Stimulated activated CD8-positive, alpha-beta memory T cell treated with anti-CD3 and anti-CD28 coated beads, Interleukin-15, amount 100 ng/mL, for 48 hours (primary cell): ENCODE results near the gene GPN3.
"Not testable (repeated sequence)": the region's sequence is repeated elsewhere in the genome, so short reads cannot be mapped to it uniquely, and the experiment has no call there.

Experiments
- DNase-seq, 2 donors: peaks; one replicate each; pipeline ENCODE4 v3.0.0-alpha.2; 2020; ENCODE audit warnings: low read depth in 2 of 2

The GPN3 gene

GRCh38 chr12:110468214-110469048 is at the start of gene GPN3, which contains the start of gene FAM216A:
Gene GPN3, minus strand, starts transcription at chr12:110468257. Its CDS starts 54 bp downstream, at chr12:110468203.
Gene FAM216A, plus strand, starts transcription at chr12:110468845. Its CDS starts 31 bp downstream, at chr12:110468876.
- DNase-seq, result peak; percentile 88 to 92

- no peak for DNase-seq
Measured at GRCh38 chr12:110516995-110517394, 48.9 kb upstream of the GPN3 start.

- DNase-seq, result no peak
Measured at GRCh38 chr12:110514363-110514762, 46.3 kb upstream of the GPN3 start.

GRCh38 chr12:110513842-110514241 is 45.8 kb upstream of the GPN3 start:
- no peak for DNase-seq

- no peak for DNase-seq
Measured at GRCh38 chr12:110508071-110508586, 40.1 kb upstream of the GPN3 start.

- no peak for DNase-seq
Measured at GRCh38 chr12:110505332-110505731, 37.3 kb upstream of the GPN3 start.

GRCh38 chr12:110503432-110503831 is 35.4 kb upstream of the GPN3 start:
- DNase-seq, result no peak

GRCh38 chr12:110501752-110502738 is 34.0 kb upstream of the GPN3 start, which contains the start of the genes RAD9B and VPS29:
Gene RAD9B, plus strand, starts transcription at chr12:110502331. Its CDS starts 7 bp downstream, at chr12:110502338.
Gene VPS29, minus strand, starts transcription at chr12:110502111. Its CDS starts 60 bp downstream, at chr12:110502051.
- peak; percentile 97 to 99 for DNase-seq

GRCh38 chr12:110501399-110501751 is 33.3 kb upstream of the GPN3 start:
- no peak for DNase-seq

- no peak for DNase-seq
Measured at GRCh38 chr12:110498984-110499706, 31.1 kb upstream of the GPN3 start.

- no peak for DNase-seq
Measured at GRCh38 chr12:110475426-110475825, 7.4 kb upstream of the GPN3 start.

GRCh38 chr12:110467847-110468213 is 227 bp downstream of the GPN3 start:
- no peak for DNase-seq

- no peak for DNase-seq
Measured at GRCh38 chr12:110466791-110467190, 1.3 kb downstream of the GPN3 start.

GRCh38 chr12:110465765-110466164 is 2.3 kb downstream of the GPN3 start:
- DNase-seq, result not testable (repeated sequence)

GRCh38 chr12:110465024-110465423 is 3.0 kb downstream of the GPN3 start:
- DNase-seq, result no peak

GRCh38 chr12:110461189-110461588 is 6.9 kb downstream of the GPN3 start:
- not testable (repeated sequence) for DNase-seq

GRCh38 chr12:110458756-110459155 is 9.3 kb downstream of the GPN3 start:
- DNase-seq, result no peak

- no peak for DNase-seq
Measured at GRCh38 chr12:110453569-110454296, 14.3 kb downstream of the GPN3 start.

GRCh38 chr12:110451263-110451662 is 16.8 kb downstream of the GPN3 start:
- DNase-seq, result no peak

- peak; percentile 92 for DNase-seq
Measured at GRCh38 chr12:110449799-110450497, 18.1 kb downstream of the GPN3 start, which contains the start of gene ARPC3. Gene ARPC3, minus strand, starts transcription at chr12:110450337. Its CDS starts 77 bp downstream, at chr12:110450260.
